GM12801 (cell line): ENCODE measurements around the gene DPP10.

Source experiments
- TF ChIP-seq, protein P1 (sequence below): IDR thresholded peaks from one replicate; pipeline ENCODE4 v1.5.1; 2011; ENCODE audit warnings: control low read depth; ENCODE audit not compliant: insufficient read length; ENCODE audit errors: extremely low read depth

DPP10 gene

DNA sequence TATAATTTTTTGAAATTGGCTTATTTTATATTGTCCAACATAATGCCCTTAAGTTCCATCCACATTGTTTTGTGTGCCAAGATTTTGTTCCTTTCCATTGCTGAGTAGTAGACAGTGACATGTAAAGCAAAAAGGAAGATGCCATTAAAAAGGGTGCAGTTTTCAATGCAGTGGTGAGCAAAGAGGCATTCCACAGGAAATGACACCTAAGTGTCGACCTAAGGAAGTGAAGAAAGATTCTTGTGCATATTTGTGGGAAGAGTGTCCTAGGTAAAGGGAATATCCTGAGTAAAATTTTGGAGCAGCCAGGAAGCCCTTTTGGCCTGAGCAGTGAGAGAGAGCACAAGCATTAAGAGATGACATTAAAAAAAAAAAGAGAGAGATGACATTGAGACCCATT is 1099.9 kb downstream of the DPP10 start:
- TF ChIP-seq, protein P1, sequence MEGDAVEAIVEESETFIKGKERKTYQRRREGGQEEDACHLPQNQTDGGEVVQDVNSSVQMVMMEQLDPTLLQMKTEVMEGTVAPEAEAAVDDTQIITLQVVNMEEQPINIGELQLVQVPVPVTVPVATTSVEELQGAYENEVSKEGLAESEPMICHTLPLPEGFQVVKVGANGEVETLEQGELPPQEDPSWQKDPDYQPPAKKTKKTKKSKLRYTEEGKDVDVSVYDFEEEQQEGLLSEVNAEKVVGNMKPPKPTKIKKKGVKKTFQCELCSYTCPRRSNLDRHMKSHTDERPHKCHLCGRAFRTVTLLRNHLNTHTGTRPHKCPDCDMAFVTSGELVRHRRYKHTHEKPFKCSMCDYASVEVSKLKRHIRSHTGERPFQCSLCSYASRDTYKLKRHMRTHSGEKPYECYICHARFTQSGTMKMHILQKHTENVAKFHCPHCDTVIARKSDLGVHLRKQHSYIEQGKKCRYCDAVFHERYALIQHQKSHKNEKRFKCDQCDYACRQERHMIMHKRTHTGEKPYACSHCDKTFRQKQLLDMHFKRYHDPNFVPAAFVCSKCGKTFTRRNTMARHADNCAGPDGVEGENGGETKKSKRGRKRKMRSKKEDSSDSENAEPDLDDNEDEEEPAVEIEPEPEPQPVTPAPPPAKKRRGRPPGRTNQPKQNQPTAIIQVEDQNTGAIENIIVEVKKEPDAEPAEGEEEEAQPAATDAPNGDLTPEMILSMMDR, result no peak

DNA sequence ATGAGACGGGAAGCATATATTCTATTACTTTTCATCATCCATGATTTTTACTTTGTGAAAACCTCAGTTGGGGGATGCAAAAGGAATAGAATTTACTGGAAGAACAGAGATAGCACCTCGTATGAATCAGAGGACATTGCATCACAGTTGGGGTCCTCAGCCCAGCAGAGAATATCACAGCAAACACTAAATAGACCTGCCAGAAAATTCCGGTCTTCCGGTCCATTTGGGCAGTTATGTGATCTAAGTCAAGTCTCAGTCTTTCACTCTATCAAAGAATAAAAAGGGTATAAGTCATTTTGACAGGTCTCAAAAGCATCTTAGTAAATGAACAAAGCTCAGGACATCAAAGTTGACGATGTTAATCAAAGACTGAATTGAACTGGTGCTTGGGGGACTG is 1100.6 kb downstream of the DPP10 start:
- TF ChIP-seq, protein P1, result no peak

DNA sequence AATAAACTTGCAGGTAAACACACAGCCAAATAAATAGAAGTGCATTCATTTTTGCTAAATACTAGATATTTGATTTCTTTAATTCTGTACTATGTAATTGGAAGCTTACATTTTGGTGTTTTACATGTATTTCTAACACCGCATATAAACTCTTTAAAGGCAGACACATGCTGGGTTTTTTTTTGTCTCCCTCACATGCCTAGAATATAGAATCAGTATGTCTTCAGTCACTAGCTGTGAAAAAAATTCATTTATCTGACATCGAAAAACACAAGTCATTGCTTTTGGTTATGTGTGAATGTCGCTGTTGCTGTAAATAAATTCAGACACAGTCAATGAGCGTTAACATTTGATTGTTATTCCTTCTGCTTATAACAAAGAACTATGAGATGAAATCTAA is 1101.0 kb downstream of the DPP10 start:
- TF ChIP-seq, protein P1, result no peak

DNA sequence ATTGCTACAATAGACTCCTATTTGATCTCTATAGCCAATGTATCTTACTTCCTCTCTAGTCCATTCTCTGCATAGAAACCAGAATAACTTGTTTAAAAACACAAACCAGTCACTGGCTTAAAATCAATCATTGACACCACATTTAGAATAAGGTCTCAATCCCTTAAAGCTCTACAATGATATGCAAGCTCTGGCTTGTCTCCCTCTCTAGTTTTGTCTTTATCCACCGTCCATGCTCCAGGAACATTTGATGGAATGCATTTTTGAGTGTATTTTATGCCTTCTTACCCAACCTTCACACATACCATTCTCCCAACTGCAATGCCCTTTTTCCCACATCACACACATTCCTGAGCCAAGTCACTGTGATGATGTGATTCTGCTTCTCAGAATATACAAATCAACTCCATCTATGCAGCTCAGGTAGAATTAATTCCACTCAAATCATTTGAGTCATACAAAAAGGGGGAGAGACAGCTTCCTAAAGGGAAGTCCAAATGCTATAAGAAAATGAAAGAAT is 1107.2 kb downstream of the DPP10 start:
- TF ChIP-seq, protein P1, result no peak

DNA sequence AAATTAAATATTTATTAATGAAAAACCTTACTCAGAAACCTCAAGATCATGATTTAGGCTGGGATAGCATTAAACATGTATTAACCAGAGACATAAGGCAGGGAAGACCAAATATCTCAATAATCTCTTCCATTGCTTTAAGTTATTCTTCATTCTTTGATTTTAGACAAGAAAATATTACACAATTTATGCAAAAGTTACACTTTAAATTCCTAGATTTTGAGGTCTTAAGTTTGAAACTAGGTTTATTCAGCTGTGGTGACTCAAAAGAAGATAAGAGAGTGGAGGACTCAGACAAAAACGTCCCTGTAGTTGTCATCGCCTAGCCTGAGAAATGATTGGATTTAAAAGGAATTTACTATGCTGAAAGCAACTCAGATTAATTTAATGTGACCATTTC is 1110.3 kb downstream of the DPP10 start:
- TF ChIP-seq, protein P1, result no peak

DNA sequence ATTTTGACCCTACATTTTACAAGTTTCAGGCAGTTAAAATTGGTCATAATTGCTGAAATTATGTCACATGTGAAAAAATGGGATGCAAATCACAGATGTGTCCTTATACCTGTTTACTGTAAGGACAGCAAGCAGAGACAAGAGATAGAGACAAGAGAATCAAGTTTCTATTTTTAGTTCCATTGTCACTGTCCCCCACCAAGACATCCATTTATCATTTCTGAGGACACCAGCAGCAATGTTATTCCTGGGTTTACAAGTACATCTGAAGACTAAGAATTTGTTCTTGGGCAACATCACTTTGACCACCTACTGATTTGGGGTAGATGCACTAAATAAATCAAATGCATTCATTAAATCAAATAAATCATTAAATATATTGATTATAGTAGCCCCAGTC is 1111.7 kb downstream of the DPP10 start:
- TF ChIP-seq, protein P1, result no peak

DNA sequence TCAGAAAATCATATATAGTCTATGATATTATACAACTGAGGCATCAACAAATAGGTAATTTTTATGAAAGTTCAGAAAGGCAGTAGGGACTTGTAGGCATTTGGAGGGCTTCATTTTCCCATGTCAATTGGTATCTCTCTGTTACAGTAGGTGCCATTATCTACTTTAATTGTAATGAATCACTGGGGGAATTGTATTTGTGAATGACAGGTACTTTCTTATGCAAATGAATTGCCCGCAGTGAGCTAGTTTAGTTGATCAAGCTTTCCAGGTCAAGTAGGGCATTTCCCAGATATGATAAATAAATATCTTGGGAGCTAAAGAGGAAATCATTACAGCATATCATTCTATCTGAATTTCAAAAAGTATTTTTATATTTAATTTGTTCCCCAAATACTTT is 1116.3 kb downstream of the DPP10 start:
- TF ChIP-seq, protein P1, result no peak

DNA sequence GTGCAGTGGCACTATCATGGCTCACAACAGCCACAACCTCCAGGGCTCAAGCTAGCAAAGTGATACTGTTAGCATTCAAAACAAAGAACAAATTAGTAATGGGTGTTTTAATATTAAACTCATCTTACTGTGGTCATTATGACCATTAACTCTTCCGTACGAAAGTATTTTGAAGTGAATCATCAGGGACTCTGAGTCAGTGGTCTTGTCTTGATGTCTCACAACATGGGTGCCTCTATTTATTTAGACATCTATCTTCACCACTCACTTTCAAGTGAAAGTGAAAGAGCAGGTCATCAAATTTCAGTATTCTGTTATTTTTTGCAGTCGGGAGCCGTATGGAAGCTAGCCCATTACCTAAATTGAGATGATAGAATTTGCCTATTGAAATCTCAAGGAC is 1118.2 kb downstream of the DPP10 start:
- TF ChIP-seq, protein P1, result no peak
